ENCODE data around the gene POLE.
"Not testable (repeated sequence)": the region's sequence is repeated elsewhere in the genome, so short reads cannot be mapped to it uniquely, and the experiment has no call there.

POLE gene

DNA sequence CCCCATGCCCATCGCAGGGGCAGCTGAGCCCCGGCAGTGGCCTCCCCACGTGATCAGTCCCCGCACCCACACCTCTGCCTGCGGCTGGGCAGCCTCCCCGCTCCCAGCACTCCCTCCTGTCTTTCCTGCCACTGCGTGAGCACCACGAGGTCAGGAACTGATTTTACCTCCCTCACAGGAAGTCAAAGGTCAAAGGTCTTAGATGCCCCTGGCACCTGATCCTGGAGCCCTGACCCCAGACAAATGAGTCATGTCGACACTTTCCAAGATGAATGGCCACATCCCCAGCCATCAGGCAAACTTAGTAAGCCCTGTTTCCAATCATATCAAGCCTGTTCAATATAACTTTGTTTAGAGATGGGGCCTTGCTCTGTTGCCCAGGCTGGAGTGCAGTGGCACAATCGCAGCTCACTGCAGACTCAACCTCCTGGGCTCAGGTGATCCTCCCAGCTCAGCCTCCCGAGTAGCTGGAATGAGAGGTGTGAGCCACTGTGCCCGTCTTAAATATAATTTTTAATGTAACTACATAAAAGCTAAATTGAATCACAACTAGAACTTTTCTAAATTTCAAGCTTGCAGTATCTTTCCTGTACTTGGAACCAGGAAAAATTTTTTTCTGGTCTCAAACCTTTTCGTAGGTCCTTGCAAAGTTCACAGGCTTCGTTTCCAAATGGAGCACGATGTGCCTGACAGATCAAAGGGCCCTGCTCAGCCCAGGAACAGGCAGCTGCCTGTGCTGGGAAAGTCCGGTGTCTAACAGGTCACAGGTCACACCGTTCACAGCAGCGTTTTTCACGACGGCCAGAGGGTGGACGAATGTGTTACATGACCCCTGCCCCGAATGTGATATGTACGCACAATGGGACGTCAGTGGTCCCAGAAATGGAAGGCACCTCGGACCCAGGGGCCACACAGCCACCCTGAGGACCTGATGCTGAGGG is 78.6 kb downstream of the POLE start:
- DNase-seq, result no peak

DNA sequence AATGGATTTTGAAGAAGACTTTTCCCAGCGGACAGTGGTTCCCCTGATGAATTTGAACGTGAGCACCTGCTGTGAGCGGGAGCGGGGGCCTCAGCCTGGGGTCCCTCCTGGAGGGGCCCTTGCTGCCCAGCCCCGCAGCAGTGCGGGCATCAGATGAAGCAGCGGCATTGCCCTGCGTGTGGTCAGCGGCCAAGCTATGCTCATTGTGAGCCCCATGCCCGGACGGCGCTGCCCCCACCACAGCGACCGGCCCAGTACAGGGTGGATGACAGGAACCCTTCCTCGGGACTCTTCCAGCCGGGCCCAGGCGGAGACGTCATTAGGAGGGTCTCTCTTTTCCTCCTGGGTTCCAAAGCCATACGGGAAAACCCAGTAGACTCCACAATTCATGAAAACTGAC is 80.2 kb downstream of the POLE start:
- DNase-seq, result no peak

DNA sequence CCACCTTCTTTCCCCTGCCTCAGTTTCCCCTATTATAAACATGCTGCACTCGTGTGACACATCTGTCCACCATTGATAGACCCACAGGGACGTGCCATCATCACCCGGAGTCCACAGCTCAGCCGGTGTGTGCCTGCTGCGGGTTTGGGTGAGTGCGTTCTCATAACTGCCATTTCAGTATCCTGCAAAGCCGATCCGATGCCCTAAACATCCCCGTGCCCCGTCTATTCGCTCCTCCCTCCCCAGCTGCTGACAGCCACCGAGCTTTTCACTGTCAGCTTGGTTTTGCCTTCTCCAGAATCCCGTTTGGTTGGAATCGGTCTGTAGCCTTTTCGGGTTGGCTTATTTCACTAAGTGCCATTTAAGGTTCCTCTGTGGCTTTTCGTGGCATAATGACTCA is 80.7 kb downstream of the POLE start:
- no peak for DNase-seq

DNA sequence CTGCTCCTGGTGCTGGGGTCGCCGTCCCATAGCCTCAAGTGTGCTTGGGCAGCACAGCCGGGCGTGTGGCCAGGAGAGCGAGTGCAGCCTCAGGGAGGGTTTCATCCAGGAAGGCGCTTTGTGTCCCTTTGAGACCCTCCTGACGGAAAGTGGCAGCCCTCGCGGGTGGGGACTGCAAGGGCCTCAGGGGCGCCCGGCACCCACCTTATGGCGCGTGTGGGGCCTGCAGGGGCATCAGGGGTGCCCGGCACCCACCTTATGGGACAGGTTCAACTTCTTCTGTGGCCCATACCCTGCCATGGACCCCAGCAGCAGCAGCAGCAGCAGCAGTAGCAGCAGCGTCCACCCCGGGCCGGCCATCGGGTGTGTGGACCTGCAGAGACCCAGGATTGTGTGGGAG is 81.2 kb downstream of the POLE start:
- DNase-seq, result no peak

DNA sequence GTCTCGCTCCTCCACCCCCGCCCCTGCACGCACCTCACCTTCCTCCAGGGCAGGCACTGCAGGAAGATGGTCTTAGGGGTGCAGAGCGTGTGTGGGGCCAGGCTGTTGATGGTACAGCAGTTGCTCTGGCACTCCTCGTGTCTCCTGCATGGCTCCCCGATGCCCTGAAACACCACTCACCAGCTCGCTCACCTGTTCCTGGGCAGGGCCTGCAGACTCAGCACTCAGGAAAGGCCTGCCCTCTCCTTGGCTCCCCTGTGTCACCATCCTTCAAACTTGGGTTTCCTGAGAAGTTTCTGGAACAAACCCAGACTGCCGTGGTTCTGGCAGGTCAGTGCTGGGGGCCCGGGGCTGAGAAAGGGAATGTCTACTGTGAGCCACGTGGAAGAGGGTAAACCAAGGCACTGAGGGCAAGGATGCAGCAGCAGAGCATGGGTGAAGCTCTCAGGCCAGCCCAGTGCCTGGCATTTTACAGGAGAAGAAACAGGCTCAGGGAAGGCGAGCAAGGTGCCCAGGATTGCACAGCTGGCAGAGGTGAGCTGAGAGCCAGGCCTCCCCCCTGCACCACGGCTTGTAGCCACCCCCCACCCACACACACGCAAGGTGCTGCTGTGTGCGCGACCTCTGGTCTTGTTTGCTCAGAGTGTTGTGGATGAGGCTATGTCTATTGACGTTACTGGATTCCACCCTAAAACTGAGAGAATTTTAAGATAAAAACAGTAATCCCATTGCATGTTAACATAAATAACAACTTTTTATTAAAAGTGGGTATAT is 82.3 kb downstream of the POLE start:
- DNase-seq, result no peak

DNA sequence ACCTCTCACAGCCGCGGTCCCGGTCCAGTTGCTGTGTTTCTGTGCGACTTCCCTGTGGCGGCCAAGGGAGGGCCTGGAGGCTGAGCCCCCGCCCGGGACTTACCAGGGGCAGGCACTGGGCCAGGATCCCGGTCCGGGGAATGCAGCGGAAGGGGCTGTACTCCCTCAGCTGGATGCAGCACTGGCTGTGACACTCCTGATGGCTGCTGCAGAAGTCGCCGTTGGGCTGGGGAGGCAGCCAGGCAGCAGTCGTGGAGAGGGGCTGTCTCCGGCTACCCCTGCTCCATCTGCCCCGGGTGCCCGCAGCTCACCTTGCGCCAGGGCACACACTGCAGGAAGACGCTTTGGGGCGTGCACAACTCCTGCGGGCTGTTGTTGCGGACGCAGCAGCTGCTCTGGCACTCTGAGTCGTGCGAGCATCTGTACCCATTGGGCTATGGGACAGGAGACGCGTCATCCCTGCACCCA is 83.0 kb downstream of the POLE start:
- no peak for DNase-seq

DNA sequence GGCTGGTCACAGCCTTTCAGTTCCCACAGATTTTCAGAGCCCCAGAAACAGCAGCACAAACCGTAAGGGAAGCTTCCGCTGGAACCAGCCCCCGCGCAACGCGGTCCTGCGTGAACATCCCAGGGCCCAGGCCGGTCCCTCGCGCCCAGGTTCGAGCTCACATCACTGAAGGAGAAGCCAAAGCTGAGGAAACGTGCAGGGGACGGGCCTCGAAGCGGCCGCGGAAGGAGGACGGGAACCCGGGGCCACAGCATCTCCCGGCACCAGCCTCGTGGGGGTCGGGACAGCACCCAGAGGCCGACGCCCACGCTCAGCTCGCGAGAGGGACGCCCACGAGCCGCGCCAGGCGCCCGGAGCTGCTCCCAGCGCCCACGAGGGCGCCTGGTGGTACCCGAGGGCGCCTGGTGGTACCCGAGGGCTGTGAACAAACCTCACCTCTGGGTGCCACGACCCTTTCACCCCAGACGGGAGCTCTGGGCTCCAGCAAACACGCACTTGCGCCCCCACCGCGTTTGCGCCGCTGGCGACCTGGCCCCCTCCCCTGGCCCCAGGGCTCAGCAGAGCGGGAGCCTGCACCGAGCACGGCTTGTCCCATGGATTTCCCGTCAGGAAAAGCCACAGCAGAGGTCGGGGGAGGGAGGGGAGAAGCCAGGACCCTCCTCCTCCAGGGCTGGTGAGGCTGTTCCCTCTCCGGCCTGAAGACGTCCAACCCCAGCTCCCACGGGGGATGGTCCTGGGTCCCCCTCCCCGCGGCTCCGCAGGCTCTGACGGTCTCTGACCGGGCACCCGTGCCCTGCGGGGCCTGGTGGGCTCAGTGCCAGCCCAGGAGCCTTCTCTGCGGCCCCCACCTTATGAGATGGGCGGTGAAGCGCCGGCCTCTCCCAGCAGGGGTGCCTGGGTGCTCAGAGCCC is 83.6 kb downstream of the POLE start:
- no peak for DNase-seq

DNA sequence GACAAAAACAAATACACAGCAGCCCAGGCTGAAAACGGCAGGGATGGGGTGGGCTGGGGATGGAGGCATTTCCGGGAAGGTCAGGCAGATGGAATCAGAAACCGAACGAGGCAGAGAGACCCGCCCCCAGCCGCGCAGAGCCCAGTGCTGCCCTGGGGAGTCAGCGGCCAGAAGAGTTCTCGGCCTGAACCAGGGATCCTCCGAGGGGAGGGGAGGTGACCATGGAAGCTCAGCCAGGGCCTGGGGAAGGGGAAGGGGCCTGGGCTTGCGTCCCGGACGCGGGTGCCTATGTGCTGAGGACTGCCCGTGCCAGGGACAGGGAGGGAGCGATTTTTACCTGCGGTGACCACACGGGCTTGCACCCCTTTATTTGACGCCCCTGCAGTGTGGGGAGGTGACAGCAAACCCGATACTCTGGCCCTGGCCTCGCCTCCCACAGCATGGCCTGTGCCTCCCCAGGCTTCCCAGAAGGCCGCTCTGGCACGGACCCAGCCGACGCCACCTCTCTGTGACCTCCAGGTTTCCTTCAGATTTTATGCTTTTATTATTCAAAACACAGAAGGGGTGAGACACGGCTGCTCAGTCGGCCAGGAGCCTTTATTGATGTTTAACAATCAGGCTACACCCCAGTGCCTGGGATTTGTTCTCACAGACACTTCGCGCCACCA is 84.4 kb downstream of the POLE start:
- no peak for DNase-seq

DNA sequence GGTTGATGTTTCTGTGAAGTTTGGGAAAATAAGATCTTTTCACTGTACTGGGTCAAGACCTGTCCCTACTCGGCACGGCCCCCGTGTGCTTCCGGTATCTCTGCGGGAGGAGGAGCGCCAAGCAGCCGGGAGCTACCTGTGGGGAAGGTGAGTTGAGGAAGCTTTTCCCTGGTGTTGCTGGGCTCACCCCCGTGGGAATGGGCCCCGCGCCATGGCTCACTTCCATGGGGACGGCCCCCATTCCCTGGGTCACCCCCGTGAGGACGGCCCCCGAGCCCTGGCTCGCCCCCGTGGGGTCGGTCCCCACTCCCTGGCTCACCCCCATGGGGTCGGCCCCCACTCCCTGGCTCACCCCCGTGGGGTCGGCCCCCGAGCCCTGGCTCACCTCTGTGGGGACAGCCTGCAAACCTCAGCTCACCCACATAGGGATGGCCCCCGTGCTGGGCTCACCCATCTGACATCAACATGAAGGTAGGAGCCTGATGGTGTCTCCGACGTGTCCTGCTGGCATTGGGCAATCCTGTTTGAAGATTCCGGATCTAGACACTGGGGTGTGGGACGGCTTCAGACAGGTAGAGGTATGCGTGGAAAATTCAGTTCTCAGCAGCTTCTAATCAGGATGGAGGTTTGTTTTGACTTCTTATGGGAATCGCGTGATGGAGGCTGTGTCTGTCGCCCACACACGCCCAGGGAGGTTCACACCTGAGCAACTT is 85.8 kb downstream of the POLE start:
- no peak for DNase-seq

DNA sequence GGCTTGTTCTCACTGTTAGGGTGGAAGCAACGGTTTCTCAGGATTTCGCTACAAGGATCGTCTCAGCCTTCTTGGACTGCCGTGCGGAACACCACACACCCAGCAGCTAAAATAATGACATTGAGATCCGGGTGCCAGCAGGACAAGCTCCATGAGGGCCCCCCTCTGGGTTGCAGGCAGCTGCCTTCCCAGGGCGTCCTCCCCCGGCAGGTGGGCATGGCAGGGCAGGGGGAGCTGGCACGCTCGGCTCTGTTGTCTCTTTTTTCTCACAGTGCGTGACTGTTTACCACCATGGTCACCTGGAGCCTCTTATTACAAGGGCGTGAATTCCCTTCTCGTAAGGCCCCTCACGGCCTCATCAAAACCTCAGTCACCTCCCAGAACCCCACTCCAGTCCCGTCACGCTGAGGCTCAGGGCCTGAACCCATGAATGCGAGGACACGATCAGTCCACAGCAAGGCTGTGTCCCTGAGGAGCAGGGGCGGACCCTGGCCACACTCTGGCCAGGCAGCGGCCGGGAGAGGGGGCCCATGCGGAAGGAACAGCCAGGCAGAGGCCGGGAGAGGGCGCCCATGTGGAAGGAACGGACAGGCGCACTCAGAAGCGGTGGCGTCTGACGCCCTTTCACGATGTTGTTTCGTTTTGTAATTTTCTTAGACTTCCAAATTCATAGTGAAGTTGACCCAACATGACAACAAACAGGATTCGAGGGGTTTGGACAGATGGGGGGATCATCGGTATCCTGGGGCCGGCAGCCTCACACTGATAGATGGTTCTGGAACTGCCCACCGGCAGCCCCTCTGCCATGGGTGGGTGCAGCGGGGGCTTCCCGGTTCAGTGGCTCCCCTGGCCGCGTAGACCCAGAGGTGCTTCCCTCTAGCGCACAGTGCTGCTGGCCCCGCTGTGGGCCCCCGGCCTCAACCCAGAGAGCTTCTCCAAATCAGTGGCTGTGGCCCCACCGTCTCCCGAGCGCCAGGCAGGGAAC is 86.8 kb downstream of the POLE start:
- DNase-seq, result peak; percentile 68

DNA sequence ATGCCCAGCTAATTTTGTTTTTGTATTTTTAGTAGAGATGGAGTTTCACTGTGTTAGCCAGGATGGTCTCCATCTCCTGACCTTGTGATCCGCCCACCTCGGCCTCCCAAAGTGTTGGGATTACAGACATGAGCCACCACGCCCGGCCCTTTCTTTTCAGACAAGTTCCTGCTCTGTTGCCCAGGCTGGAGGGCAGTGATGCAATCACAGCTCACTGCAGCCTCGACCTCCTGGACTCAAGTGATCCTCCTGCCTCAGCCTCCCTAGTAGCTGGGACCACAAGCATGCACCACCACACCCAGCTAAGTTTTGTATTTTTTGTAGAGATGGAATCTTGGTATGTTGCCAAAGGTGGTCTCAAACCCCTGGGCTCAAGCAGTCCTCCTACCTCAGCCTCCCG is 87.6 kb downstream of the POLE start:
- DNase-seq, result not testable (repeated sequence)

DNA sequence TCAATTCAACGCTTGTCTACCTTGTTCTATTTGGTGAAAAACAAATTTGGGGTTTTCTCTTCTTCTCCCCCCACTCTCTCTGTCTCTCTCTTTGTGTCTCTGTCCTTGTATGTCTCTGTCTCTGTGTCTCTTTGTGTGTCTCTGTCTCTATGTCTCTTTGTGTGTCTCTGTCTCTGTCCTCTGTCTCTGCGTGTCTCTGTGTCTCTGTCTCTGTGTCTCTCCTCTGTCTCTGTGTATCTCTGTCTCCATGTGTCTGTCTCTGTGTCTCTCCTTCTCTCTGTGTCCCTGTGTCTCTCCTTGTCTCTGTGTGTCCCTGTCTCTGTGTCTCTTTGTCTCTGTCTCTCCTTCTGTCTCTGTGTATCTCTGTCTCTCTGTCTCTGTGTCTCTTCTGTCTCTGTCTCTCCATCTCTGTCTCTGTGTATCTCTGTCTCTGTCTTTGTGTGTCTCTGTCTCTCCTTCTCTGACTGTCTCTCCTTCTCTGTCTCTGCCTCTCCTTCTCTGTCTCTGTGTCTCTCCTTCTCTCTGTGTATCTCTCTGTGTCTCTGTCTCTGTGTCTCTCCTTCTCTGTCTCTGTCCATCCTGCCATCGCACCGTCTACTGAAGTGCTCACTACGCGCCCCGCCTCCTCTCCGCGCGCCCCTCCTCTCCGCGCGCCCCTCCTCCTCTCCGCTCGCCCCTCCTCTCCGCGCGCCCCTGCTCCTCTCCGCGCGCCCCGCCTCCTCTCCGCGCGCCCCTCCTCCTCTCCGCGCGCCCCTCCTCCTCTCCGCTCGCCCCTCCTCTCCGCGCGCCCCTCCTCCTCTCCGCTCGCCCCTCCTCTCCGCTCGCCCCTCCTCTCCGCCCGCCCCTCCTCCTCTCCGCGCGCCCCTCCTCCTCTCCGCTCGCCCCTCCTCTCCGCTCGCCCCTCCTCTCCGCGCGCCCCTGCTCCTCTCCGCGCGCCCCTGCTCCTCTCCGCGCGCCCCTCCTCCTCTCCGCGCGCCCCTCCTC is 89.5 kb downstream of the POLE start:
- DNase-seq, result peak; percentile 22

DNA sequence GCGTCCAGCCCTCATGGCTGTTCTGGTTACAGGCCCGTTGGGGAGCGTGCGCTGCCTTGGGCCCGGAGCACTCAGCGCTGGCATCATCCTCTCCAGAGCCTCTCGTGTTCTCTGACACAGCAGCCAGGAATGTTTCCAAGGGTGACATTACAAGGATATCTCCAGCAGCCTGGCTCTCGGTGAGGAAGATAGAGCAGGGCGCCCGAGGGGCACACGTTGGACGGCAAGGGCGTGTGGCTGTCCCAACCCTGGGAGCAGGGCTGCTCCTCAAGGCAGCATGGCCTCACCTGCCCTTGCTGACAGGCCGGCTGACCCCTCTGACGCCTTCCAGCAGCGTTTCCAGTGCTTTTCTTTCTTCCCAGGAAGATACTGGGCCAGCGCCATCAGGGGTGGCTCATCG is 91.1 kb downstream of the POLE start:
- DNase-seq, result no peak

DNA sequence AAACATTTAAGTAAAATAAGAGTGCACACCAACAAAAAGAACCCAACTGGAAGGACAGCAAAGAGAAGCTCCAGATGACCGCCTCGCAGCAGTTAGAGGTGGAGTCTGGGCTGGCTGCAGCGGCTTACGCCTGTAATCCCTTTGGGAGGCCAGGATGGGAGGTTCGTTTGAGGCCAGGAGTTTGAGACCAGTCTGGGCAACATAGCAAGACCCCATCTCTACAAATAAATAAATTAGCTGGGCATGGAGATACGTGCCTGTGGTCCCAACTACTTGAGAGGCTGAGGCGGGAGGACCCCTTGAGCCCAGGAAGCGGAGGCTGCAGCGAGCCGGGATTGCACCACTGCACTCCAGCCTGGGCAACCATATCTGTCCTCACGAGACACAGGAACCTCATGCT is 92.0 kb downstream of the POLE start:
- DNase-seq, result no peak

DNA sequence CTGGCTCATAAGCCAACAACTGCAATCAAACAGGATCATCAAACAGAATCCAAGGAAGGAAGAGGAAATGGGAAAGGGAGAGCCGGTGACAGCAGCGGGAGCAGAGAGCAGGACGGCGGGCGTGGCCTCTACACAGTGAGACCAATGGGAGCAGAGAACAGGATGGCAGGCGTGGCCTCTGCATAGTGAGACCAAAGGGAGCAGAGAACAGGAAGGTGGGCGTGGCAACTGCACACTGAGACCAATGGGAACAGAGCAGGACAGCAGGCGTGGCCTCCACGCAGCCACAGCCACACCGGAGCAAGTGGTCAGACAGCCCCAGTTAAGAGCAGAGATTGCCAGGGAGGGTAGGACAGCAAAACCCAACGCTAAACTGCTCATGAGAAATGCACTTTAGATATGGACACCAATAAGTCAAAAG is 93.2 kb downstream of the POLE start:
- peak; percentile 90 for DNase-seq

DNA sequence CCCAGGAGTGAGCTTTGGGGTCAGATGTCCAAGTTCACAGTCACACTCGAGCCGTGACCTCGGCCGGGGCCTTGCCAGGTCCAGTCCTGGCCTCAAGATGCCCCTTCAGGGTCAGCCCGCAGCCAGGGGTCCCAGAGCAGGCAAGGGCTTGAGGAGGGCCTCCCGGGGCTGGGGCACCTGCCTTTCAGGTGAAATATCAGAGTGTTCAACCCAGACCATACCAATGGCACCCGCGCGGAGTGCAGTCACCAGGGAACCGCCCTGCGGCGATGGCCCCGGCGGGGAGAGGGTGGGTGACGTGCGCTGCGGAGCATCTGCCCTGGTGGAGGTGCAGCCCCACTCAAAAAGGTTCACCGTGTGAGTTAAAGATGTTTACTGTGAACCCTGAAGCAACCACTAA is 93.6 kb downstream of the POLE start:
- no peak for DNase-seq

DNA sequence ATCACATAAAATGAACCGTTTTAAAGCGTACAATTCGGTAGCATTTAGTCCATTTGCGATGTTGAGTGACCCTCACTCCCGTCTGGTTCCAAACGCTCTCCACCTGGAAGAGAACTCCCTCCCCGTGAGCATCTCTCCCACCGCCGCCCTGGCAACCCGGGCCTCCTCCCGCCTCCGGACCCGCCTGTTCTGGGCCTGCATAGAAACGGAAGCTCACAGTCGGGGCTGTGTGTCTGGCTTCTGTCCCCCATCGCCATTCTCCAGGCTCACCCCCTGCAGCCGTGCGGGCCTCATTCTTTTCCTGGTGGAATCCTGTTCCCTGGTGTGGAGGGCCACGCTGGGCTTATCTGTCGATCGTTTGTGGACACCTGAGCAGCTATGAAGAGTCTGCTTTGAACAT is 94.1 kb downstream of the POLE start:
- DNase-seq, result no peak

DNA sequence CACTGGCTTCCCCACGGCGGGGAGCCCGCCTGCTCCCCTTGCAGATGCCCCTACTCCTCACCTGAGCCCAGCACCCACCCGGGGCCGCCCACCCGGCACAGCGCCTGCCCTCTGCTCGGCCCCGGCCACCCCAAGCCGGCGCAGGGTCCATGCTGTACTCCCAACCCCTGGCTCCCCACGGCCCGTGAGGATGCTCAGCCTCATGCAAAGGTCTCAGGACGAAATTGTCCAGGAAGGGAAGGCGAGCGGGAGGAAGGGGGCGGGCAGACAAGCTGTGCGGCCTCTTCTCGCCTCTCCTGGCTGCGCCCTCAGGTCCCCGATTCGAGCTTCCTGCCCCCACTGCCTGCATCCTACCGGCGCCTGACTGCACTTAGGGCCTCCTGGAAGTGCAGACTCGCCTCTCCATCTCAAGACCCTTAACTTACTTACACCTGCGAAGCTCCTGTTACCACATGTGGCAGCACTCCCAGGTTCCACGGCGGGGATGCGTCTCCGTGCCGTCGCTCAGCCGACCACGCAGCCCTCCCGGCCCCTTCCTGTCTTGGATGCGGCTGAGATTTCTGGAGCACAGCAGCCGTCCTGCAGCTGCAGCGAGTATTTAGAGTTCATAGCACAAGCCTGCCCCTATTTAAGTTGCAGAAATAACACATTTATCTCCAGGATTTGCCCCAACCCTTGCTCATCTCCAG is 94.7 kb downstream of the POLE start:
- DNase-seq, result no peak
